ENCODE measurements around the gene TRA2B.

The TRA2B gene

GRCh38 chr3:185867650-185868049, 70.2 kb downstream of the TRA2B start:
- DNase-seq (ENCODE audit: low spot score), result no peak

GRCh38 chr3:185866995-185867394, 70.8 kb downstream of the TRA2B start:
- no peak for DNase-seq (ENCODE audit: low spot score)

DNA sequence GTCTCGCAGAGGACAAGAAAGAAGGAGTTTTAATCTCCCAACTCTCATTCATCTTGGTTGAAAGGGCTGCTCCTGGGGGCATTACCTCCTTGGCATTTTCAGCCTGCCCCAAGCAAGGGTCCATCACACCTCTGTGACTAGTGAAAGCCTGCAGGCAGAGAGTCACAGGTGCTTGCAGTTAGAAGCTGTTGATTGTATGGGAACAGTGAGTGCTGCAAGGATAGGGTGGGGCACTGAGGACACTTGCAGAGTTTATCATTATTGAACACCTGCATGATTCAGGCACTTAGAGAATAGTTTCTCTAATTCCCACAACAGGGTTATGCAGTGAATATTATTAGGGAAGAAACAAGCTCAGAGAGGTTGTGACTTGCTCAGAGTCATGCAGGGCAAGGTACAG, 71.3 kb downstream of the TRA2B start:
- DNase-seq (ENCODE audit: low spot score), result no peak
